ENCODE results near the gene YBX2. TPM values are rescaled to one million over a fixed set of nuclear protein-coding genes. Genes with fewer than 3 reads are reported as not detected.

The YBX2 gene
- total RNA-seq, 1 experiment from 2014 or later = 0.65 TPM

GRCh38 chr17:7326186-7326585, 31.7 kb upstream of the YBX2 start:
- H3K4me2 ChIP-seq = no peak overlapping the region
- H3K27ac ChIP-seq = no peak overlapping the region
- H3K9me3 ChIP-seq (ENCODE audit: insufficient read depth, low read depth) = no peaks in the 10 kb centered on the region
- H2AFZ ChIP-seq = no peak overlapping the region
- H3K4me1 ChIP-seq (replicated peaks; ENCODE audit: insufficient read depth) = peaks cover 16% of the 10 kb centered on the region
- no peak overlapping the region for H3K4me3 ChIP-seq
- ChIA-PET CTCF (no interaction called here), POLR2A (ENCODE audit: unreplicated experiment) (no interaction called here)
- no peaks in the 10 kb centered on the region for H3K27me3 ChIP-seq (ENCODE audit: insufficient read depth, low read depth)
- DNase-seq = no peak
- no TSS peak for BruUV-seq (replicated peaks)
- no peaks in the 10 kb centered on the region for H3K9me2 ChIP-seq (ENCODE audit: insufficient read depth)
- peaks cover 4% of the 10 kb centered on the region; the same call in 1 of the 2 replicates for H3K36me3 ChIP-seq (ENCODE audit: low read depth)
- TF ChIP-seq CTCF (conservative IDR thresholded peaks at IDR 0.05) (no peak), EZH2 (IDR thresholded peaks at IDR 0.05; ENCODE audit: low read depth) (no peak)
- peaks cover 25% of the 10 kb centered on the region for H3K79me2 ChIP-seq (ENCODE audit: low read depth)
- H4K20me1 ChIP-seq (ENCODE audit: insufficient read depth) = no peaks in the 10 kb centered on the region; the same call in 1 of the 2 replicates
- intact Hi-C loops (cut with micrococcal nuclease; ENCODE audit: unreplicated experiment) = no loop called here
- H3F3A ChIP-seq (ENCODE audit: insufficient read depth, low read depth) = peaks cover 12% of the 10 kb centered on the region; the same call in 1 of the 2 replicates

GRCh38 chr17:7325031-7325528, 30.6 kb upstream of the YBX2 start:
- no TSS peak for BruUV-seq (replicated peaks)
- Histone ChIP-seq H3K4me2 (no peak overlapping the region), H3K4me3 (no peak overlapping the region), H4K20me1 (ENCODE audit: insufficient read depth) (no peaks in the 10 kb centered on the region; the same call in 1 of the 2 replicates), H3K79me2 (ENCODE audit: low read depth) (peaks cover 25% of the 10 kb centered on the region), H2AFZ (no peak overlapping the region), H3K9me3 (ENCODE audit: insufficient read depth, low read depth) (no peaks in the 10 kb centered on the region), H3K9me2 (ENCODE audit: insufficient read depth) (no peaks in the 10 kb centered on the region), H3K27me3 (ENCODE audit: insufficient read depth, low read depth) (no peaks in the 10 kb centered on the region), H3K27ac (no peak overlapping the region), H3K36me3 (ENCODE audit: low read depth) (peaks cover 4% of the 10 kb centered on the region; the same call in 1 of the 2 replicates), H3K4me1 (replicated peaks; ENCODE audit: insufficient read depth) (peaks cover 8% of the 10 kb centered on the region), H3F3A (ENCODE audit: insufficient read depth, low read depth) (0 out of 2 replicates have a peak, but pooled peaks cover 8% of the 10 kb centered on the region)
- ChIA-PET POLR2A (ENCODE audit: unreplicated experiment) (no interaction called here), CTCF (interaction anchor here (0.6 kb wide), 1 partner anchor 387 kb away, joined by 3 read pairs; no protein-coding TSS in a partner anchor)
- intact Hi-C loops (cut with micrococcal nuclease; ENCODE audit: unreplicated experiment) = no loop called here
- DNase-seq = no peak
- TF ChIP-seq EZH2 (IDR thresholded peaks at IDR 0.05; ENCODE audit: low read depth) (no peak), CTCF (conservative IDR thresholded peaks at IDR 0.05) (no peak)

- Histone ChIP-seq H3K4me2 (no peak overlapping the region), H3K4me1 (replicated peaks; ENCODE audit: insufficient read depth) (peaks cover 8% of the 10 kb centered on the region), H3K27me3 (ENCODE audit: insufficient read depth, low read depth) (no peaks in the 10 kb centered on the region), H3K36me3 (ENCODE audit: low read depth) (peaks cover 4% of the 10 kb centered on the region; the same call in 1 of the 2 replicates), H3K9me3 (ENCODE audit: insufficient read depth, low read depth) (no peaks in the 10 kb centered on the region), H3F3A (ENCODE audit: insufficient read depth, low read depth) (0 out of 2 replicates have a peak, but pooled peaks cover 10% of the 10 kb centered on the region), H2AFZ (no peak overlapping the region), H4K20me1 (ENCODE audit: insufficient read depth) (no peaks in the 10 kb centered on the region; the same call in 1 of the 2 replicates), H3K27ac (no peak overlapping the region), H3K4me3 (no peak overlapping the region), H3K79me2 (ENCODE audit: low read depth) (peaks cover 25% of the 10 kb centered on the region), H3K9me2 (ENCODE audit: insufficient read depth) (no peaks in the 10 kb centered on the region)
- intact Hi-C loops (cut with micrococcal nuclease; ENCODE audit: unreplicated experiment) = no loop called here
- DNase-seq = no peak
- ChIA-PET CTCF (no interaction called here), POLR2A (ENCODE audit: unreplicated experiment) (no interaction called here)
- BruUV-seq (replicated peaks) = no TSS peak
- TF ChIP-seq CTCF (conservative IDR thresholded peaks at IDR 0.05) = peak; percentile 41; the same call in 1 of the 2 replicates
- no peak for TF ChIP-seq EZH2 (IDR thresholded peaks at IDR 0.05; ENCODE audit: low read depth)
These were observed 30.0 kb upstream of the YBX2 start for GRCh38 chr17:7324438-7324779.

Data from PC-9 (cell line).